ENCODE results near the gene EGFR.

Gene EGFR

GRCh38 chr7:55018361-55019190, at the start of gene EGFR:
EGFR (plus strand) TSS chr7:55019017; CDS start chr7:55019278, 261 bp downstream.
- H3K36me3 Mint-ChIP-seq (ENCODE audit: low read depth) = no peaks in the 10 kb centered on the region
- no peaks in the 10 kb centered on the region for H3K4me1 Mint-ChIP-seq (ENCODE audit: low read depth)
- no peak within 1 kb of the TSS for H3K4me3 Mint-ChIP-seq
- no peaks in the 10 kb centered on the region for H3K9me3 Mint-ChIP-seq
- peaks cover 68% of the 10 kb centered on the region for H3K27me3 Mint-ChIP-seq
- H3K27ac Mint-ChIP-seq = no peak within 1 kb of the TSS

- H3K9me3 Mint-ChIP-seq = peaks cover 12% of the 10 kb centered on the region
- no peak overlapping the region for H3K27ac Mint-ChIP-seq
- H3K27me3 Mint-ChIP-seq = peaks cover 3% of the 10 kb centered on the region
- no peaks in the 10 kb centered on the region for H3K36me3 Mint-ChIP-seq (ENCODE audit: low read depth)
- no peaks in the 10 kb centered on the region for H3K4me1 Mint-ChIP-seq (ENCODE audit: low read depth)
- no peak overlapping the region for H3K4me3 Mint-ChIP-seq
Observed at GRCh38 chr7:54969208-54969967, 49.4 kb upstream of the EGFR start.

- Mint-ChIP-seq H3K27ac (no peak overlapping the region), H3K4me1 (ENCODE audit: low read depth) (no peaks in the 10 kb centered on the region), H3K36me3 (ENCODE audit: low read depth) (no peaks in the 10 kb centered on the region), H3K9me3 (peaks cover 11% of the 10 kb centered on the region), H3K27me3 (peaks cover 3% of the 10 kb centered on the region), H3K4me3 (no peak overlapping the region)
Observed at GRCh38 chr7:54972733-54973294, 46.0 kb upstream of the EGFR start.

- no peak overlapping the region for H3K27ac Mint-ChIP-seq
- H3K4me3 Mint-ChIP-seq = no peak overlapping the region
- H3K4me1 Mint-ChIP-seq (ENCODE audit: low read depth) = no peaks in the 10 kb centered on the region
- H3K36me3 Mint-ChIP-seq (ENCODE audit: low read depth) = no peaks in the 10 kb centered on the region
- H3K9me3 Mint-ChIP-seq = peaks cover 5% of the 10 kb centered on the region
- peaks cover 4% of the 10 kb centered on the region for H3K27me3 Mint-ChIP-seq
Observed at GRCh38 chr7:54978364-54979116, 40.3 kb upstream of the EGFR start.

GRCh38 chr7:54980521-54980920, 38.3 kb upstream of the EGFR start:
- Mint-ChIP-seq H3K9me3 (peaks cover 11% of the 10 kb centered on the region), H3K27me3 (peaks cover 12% of the 10 kb centered on the region), H3K4me3 (no peak overlapping the region), H3K36me3 (ENCODE audit: low read depth) (no peaks in the 10 kb centered on the region), H3K4me1 (ENCODE audit: low read depth) (no peaks in the 10 kb centered on the region), H3K27ac (no peak overlapping the region)

- no peaks in the 10 kb centered on the region for H3K4me1 Mint-ChIP-seq (ENCODE audit: low read depth)
- no peak overlapping the region for H3K27ac Mint-ChIP-seq
- no peak overlapping the region for H3K4me3 Mint-ChIP-seq
- H3K36me3 Mint-ChIP-seq (ENCODE audit: low read depth) = no peaks in the 10 kb centered on the region
- peaks cover 16% of the 10 kb centered on the region for H3K27me3 Mint-ChIP-seq
- peaks cover 11% of the 10 kb centered on the region for H3K9me3 Mint-ChIP-seq
Observed at GRCh38 chr7:54981913-54982312, 36.9 kb upstream of the EGFR start.

- Mint-ChIP-seq H3K36me3 (ENCODE audit: low read depth) (no peaks in the 10 kb centered on the region), H3K27ac (no peak overlapping the region), H3K27me3 (peaks cover 13% of the 10 kb centered on the region), H3K4me1 (ENCODE audit: low read depth) (no peaks in the 10 kb centered on the region), H3K4me3 (no peak overlapping the region), H3K9me3 (peaks cover 11% of the 10 kb centered on the region)
Observed at GRCh38 chr7:54985426-54986330, 33.1 kb upstream of the EGFR start.

GRCh38 chr7:54986716-54987115, 32.1 kb upstream of the EGFR start:
- H3K36me3 Mint-ChIP-seq (ENCODE audit: low read depth) = no peaks in the 10 kb centered on the region
- no peaks in the 10 kb centered on the region for H3K4me1 Mint-ChIP-seq (ENCODE audit: low read depth)
- H3K27ac Mint-ChIP-seq = no peak overlapping the region
- no peak overlapping the region for H3K4me3 Mint-ChIP-seq
- peaks cover 11% of the 10 kb centered on the region for H3K9me3 Mint-ChIP-seq
- peaks cover 13% of the 10 kb centered on the region for H3K27me3 Mint-ChIP-seq

GRCh38 chr7:54987772-54988171, 31.0 kb upstream of the EGFR start:
- Mint-ChIP-seq H3K4me1 (ENCODE audit: low read depth) (no peaks in the 10 kb centered on the region), H3K27me3 (peaks cover 13% of the 10 kb centered on the region), H3K36me3 (ENCODE audit: low read depth) (no peaks in the 10 kb centered on the region), H3K27ac (no peak overlapping the region), H3K4me3 (no peak overlapping the region), H3K9me3 (peaks cover 5% of the 10 kb centered on the region)

- Mint-ChIP-seq H3K9me3 (peaks cover 5% of the 10 kb centered on the region), H3K36me3 (ENCODE audit: low read depth) (no peaks in the 10 kb centered on the region), H3K27ac (no peak overlapping the region), H3K4me1 (ENCODE audit: low read depth) (no peaks in the 10 kb centered on the region), H3K27me3 (peaks cover 13% of the 10 kb centered on the region), H3K4me3 (no peak overlapping the region)
Observed at GRCh38 chr7:54988516-54988915, 30.3 kb upstream of the EGFR start.

- peaks cover 8% of the 10 kb centered on the region for H3K27me3 Mint-ChIP-seq
Observed at GRCh38 chr7:54989453-54990225, 29.2 kb upstream of the EGFR start.

GRCh38 chr7:54991341-54991740, 27.5 kb upstream of the EGFR start:
- H3K27me3 Mint-ChIP-seq = peaks cover 8% of the 10 kb centered on the region
- no peak overlapping the region for H3K4me3 Mint-ChIP-seq
- H3K4me1 Mint-ChIP-seq (ENCODE audit: low read depth) = peaks cover 15% of the 10 kb centered on the region
- H3K27ac Mint-ChIP-seq = no peak overlapping the region
- no peaks in the 10 kb centered on the region for H3K36me3 Mint-ChIP-seq (ENCODE audit: low read depth)
- no peaks in the 10 kb centered on the region for H3K9me3 Mint-ChIP-seq

More at GRCh38 chr7:54989453-54990225, 29.2 kb upstream of the EGFR start:
- H3K9me3 Mint-ChIP-seq = no peaks in the 10 kb centered on the region
- no peaks in the 10 kb centered on the region for H3K36me3 Mint-ChIP-seq (ENCODE audit: low read depth)
- H3K27ac Mint-ChIP-seq = no peak overlapping the region
- H3K4me3 Mint-ChIP-seq = no peak overlapping the region
- H3K4me1 Mint-ChIP-seq (ENCODE audit: low read depth) = no peaks in the 10 kb centered on the region

- H3K4me3 Mint-ChIP-seq = no peak overlapping the region
- no peaks in the 10 kb centered on the region for H3K9me3 Mint-ChIP-seq
- no peak overlapping the region for H3K27ac Mint-ChIP-seq
Observed at GRCh38 chr7:54992871-54993475, 25.8 kb upstream of the EGFR start.

More at GRCh38 chr7:54992871-54993475, 25.8 kb upstream of the EGFR start:
- Mint-ChIP-seq H3K36me3 (ENCODE audit: low read depth) (no peaks in the 10 kb centered on the region), H3K4me1 (ENCODE audit: low read depth) (peaks cover 18% of the 10 kb centered on the region), H3K27me3 (peaks cover 4% of the 10 kb centered on the region)

Data from stimulated activated naive CD8-positive, alpha-beta T cell treated with anti-CD3 and anti-CD28 coated beads, Interleukin-15, Interleukin-2, amounts not matched to agents 100 ng/mL and 50 ng/mL, for 24 hours (primary cell).